ENCODE data around the gene AMDHD2.
"Not testable (repeated sequence)": the region's sequence is repeated elsewhere in the genome, so short reads cannot be mapped to it uniquely, and the experiment has no call there.

The AMDHD2 gene

DNA sequence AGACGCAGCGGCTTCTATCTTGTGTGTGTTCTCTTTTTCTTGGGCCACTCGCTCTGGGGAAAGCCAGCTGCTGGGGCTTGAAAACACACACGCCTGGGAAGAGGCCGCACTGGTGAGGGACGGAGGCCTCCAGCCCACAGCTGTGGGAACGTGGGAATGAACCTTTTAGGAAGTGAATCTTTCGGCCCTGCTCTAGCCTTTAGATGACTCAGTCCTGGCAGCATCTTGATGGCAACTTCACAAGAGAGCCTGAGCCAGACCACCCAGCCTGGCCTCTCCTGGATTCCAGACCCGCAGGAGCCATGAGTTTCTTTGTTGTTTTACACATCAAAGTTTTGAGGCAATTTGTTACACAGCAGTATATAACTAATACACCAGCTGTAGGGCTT, 15.4 kb downstream of the AMDHD2 start:
- no peak for FAIRE-seq

GRCh38 chr16:2537451-2538379, 17.5 kb downstream of the AMDHD2 start, which contains the start of gene PDPK1:
PDPK1 (plus strand) TSS chr16:2538021; CDS start chr16:2538113, 92 bp downstream.
- FAIRE-seq: no peak

DNA sequence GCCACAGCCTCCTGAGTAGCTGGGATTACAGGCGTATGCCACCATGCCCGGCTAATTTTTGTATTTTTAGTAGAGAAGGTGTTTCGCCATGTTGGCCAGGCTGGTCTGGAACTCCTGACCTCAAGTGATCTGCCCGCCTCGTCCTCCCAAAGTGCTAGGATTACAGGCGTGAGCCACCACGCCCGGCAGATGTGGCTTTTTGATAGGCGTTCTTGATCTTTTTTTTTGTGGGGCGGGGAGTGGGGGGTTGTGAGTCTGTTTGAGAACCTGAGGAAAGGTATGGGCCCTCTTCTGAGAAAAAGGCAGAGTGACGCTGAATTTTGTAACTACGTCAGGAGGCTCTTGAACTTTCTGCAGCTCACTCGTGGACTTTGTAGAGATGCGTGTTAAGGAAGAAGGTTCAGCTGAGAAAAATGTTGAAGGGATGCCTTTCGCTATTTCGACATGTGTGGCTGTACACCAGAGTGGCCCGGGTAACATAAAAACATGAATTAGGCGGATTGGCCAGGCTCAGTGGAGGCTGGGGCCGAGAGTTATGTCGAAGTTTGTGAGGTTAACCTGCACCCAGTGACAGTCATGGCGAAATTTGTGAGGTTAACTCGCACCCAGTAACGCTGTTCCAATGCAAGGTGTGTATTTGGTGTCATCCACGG, 19.1 kb downstream of the AMDHD2 start:
- not testable (repeated sequence) for FAIRE-seq

GRCh38 chr16:2539845-2540458, 19.8 kb downstream of the AMDHD2 start:
- FAIRE-seq: not testable (repeated sequence)

- FAIRE-seq: not testable (repeated sequence)
These were observed 20.7 kb downstream of the AMDHD2 start for GRCh38 chr16:2540912-2541311.

DNA sequence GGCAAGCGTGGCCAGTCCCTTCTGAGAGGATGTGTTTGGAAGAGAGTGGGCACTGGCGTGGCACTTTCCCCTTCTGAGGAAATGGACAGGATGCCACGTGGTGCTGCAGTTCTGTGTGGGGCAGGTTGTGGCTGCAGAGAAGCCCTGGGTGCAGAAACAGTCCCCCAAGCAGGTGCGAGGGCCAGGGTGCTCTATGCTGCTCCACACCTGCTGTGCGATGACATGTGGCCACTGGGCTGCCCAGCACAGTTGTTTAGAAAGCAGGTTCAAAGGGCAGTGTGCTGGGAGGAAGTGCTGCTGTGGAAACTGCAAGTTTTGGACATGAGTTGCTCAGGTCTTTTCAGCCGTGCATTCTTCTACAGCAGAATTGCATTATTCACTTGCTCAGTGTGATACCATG, 21.2 kb downstream of the AMDHD2 start:
- FAIRE-seq: not testable (repeated sequence)

GRCh38 chr16:2543771-2544170, 23.6 kb downstream of the AMDHD2 start:
- FAIRE-seq: not testable (repeated sequence)

- FAIRE-seq: not testable (repeated sequence)
These were observed 30.2 kb downstream of the AMDHD2 start for GRCh38 chr16:2550283-2550878.

- not testable (repeated sequence) for FAIRE-seq
These were observed 31.3 kb downstream of the AMDHD2 start for GRCh38 chr16:2551420-2551889.

GRCh38 chr16:2554709-2555425, 34.7 kb downstream of the AMDHD2 start:
- not testable (repeated sequence) for FAIRE-seq

DNA sequence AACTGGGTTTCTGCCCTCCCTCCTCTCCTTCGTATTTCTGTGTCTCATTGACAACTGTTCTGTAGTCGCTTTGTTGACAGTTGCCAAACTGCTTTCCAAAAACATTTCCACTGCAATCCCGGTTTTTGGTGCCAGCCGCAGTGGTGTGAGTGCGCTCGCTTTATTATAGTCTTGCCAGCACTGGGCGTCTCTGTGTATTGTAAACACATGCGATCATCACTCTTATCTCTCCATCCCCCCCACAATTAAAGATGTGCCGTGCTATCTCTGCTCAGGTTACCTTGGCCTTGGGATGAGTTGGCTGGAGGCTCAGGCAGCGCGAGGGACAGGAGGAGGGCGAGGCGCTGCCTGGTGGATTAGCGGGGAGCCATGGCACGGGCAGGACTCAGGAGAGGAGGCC, 37.0 kb downstream of the AMDHD2 start:
- FAIRE-seq: not testable (repeated sequence)

- FAIRE-seq: not testable (repeated sequence)
These were observed 40.1 kb downstream of the AMDHD2 start for GRCh38 chr16:2560131-2560797.

GRCh38 chr16:2560798-2561133, 40.6 kb downstream of the AMDHD2 start:
- not testable (repeated sequence) for FAIRE-seq

DNA sequence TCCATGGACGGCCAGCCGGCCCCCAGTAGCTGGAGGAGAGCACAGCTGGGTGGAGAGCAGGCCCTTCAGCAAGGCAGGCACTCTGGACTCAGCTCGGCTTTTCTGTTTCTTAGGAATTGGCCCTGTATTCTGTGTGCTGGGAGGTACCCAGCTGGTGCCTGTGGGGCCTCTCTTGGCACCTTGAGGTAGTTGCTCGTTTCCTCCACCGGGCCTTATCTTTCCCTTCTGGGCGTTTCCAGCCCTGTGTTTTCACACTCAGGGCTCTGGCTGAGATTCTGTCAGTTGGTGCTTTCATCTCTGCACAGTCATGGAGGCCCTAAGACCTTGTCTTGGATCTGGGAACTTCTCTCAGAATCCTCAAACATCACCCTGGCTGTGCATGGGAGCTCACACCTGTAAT, 47.3 kb downstream of the AMDHD2 start:
- not testable (repeated sequence) for FAIRE-seq

GRCh38 chr16:2568573-2568972, 48.4 kb downstream of the AMDHD2 start:
- FAIRE-seq: not testable (repeated sequence)

- FAIRE-seq: not testable (repeated sequence)
These were observed 52.5 kb downstream of the AMDHD2 start for GRCh38 chr16:2572704-2573103.

DNA sequence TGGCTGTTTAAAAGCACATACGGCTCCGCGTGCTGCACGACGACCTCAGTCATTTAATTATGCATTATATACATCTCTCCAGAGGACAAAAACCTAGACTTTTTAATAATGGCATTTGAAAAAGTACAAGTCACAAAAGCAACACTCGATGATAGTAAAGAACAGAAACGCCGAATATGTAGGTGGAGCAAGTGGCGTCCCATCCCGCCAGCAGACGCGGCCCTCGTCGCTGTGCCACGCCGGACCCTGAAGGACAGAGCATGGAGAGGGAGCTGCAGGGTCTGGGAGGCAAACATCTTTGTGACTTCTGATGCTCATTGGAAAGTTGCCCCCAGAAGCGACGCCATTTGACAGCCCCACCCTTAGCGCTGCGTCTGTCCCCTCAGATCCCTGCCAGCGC, 55.7 kb downstream of the AMDHD2 start:
- not testable (repeated sequence) for FAIRE-seq

GRCh38 chr16:2577044-2577443, 56.9 kb downstream of the AMDHD2 start:
- FAIRE-seq: not testable (repeated sequence)

GRCh38 chr16:2578905-2579304, 58.7 kb downstream of the AMDHD2 start:
- FAIRE-seq: not testable (repeated sequence)

GRCh38 chr16:2580143-2580542, 60.0 kb downstream of the AMDHD2 start:
- FAIRE-seq: not testable (repeated sequence)

GRCh38 chr16:2580818-2581217, 60.6 kb downstream of the AMDHD2 start:
- not testable (repeated sequence) for FAIRE-seq
